ENCODE measurements around the gene DNAJC21.

DNAJC21 gene

DNA sequence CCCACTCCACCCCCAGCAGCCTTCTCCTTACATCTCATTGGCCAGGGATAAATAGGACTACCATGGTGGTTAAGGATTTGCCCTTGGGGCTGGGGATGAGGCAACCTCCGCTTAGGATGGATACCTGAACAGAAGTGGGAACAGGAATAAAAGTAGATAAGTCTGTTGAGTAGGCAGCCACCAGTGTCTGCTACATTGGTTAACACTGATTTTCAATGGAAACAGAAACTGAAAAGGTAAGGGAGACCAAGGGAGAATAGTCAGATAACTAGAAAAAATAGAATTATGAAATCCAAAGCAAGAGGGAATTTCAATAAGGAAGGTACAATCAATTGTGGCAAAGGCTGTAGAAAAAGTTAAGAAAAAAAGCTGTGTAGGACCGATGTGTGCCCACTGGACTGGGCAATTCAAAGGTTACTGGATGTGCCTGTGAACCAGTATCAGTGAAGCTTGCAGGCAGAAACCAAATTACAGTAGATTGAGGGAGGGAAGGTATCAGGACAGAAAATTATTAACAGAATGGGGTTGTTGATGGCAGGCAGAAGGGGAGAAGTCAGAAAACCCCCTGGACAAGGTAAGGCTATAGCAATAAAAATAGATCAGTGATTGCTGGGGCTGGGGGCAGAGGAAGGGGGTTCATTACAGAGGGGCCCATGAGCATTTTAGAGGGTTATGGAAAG lies 48.7 kb downstream of the DNAJC21 start:
- in situ Hi-C loops (cut with HindIII; ENCODE audit: low sequenced_read_pairs), result no loop called here

DNA sequence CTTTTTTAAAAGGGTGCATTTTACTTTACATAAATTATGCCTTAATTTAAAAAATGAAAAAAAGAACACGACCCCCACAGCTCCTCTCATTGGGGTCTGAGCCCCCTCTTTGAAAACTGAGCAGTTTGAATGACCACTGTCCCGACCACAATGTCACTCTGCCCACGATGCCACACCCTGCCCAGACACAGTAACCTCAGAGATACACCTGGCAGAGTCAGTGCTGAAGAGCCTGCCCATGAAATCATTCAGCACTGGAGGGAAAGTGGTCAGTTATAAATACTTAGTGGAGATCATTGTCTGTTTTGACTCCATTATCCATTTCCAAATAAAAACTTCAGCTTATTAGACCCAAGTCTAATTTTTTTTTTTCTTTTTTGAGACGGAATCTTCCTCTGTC lies 49.3 kb downstream of the DNAJC21 start:
- in situ Hi-C loops (cut with HindIII; ENCODE audit: low sequenced_read_pairs), result no loop called here

DNA sequence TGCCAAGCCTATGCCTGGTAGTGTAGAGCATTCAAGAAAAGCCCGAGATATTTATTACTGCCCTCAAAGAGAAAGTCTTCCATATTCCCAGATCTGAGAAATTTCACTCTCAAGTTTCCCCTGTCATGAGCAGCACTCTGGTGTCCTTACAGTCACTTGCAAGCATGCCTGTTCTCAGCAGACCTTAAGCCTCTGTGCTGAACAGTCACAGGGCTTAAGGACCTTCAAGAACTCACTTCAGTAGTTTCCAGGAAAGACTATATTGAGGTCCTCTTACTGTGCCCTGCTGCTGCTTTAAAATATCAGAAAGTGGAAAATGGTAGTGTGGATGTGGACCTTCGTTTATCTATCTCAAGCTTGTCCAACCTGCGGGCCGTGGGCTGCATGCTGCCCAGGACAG lies 53.5 kb downstream of the DNAJC21 start:
- in situ Hi-C loops (cut with HindIII; ENCODE audit: low sequenced_read_pairs), result no loop called here

DNA sequence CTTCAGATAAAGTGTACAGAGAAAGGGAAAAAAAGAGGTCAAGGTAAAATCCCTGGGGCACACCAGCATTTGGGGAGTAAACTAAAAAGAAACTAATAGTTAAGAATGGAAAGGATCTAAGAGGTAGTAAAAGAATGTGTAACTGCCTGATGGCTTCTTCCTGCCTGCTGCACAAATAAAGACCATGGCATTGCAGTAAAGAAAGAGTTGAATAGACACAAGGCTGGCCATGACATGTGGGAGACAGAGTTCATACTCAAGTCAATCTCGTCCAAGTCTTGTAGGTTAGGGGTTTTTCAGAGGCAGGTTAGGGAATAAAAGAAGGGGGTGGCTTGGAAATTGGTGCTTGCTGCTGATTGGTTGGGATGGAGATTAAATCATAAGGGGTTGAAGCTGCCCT lies 57.6 kb downstream of the DNAJC21 start:
- in situ Hi-C loops (cut with HindIII; ENCODE audit: low sequenced_read_pairs), result no loop called here

DNA sequence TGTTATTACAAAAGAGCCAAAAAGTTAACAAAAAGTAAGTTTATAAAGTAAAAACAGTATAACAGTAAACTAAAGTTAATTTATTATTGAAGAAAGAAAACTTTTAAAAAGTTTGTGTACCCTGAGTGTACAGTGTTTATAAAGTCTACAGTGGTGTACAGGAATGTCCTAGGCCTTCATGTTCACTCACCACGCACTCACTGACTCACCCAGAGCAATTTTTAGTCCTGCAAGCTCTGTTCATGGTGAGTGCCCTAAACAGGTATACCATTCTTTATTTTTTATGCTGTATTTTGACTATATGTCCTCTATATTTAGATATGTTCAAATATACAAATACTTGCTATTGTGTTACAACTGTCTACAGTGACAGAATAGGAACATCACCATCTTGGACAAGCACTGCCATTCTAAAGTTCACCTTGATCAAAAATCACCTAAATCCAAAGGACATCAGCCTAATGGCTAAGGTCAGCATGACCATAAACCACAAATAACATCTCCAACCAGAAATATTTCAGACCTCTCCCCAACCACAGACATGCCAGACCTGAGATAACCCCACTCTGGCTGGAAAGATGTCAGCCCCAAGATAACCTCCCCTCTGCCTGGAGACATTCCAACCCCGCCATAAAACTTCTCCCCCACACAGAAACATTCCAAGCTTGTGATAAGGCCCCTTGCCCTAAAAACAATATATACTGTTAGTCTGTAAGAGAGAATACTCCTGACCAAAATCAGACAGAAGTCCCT lies 62.3 kb downstream of the DNAJC21 start:
- in situ Hi-C loops (cut with HindIII; ENCODE audit: low sequenced_read_pairs), result no loop called here

DNA sequence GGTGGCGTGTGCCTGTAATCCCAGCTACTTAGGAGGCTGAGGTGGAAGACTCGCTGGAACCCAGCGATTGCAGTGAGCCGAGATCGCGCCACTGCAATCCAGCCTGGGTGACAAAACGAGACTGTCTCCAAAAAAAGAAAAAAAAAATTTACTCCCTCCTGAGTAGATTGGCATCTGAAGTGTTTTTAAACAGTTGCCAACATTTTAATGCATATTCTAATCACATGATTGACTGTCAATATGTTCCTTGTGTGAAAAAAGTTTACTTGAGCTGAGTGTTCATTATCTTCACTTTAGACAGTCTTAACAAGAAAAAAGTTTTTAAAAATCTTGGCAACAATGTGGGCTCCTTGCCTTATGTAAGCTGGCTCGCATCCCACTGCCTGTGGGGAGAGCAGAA lies 64.6 kb downstream of the DNAJC21 start:
- in situ Hi-C loops (cut with HindIII; ENCODE audit: low sequenced_read_pairs), result no loop called here

DNA sequence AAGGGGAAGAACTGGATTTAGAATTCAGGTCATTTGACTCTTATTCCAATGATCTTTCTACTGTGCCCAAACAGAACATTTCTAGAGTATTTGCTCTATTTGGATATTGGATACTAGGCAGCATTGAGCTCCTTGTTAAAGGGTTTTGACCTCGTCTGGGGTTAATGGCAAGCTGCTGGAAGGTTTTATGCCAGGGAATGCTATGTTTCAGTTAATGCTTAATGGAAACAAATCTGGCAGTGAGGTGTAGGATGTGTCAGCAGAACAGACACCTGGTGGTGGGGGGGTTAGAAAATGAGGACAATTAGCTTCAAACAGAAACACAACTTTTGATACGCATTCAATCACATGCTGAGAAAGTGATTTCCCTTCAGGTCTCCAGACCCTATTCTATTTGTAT lies 66.9 kb downstream of the DNAJC21 start:
- in situ Hi-C loops (cut with HindIII; ENCODE audit: low sequenced_read_pairs), result no loop called here

DNA sequence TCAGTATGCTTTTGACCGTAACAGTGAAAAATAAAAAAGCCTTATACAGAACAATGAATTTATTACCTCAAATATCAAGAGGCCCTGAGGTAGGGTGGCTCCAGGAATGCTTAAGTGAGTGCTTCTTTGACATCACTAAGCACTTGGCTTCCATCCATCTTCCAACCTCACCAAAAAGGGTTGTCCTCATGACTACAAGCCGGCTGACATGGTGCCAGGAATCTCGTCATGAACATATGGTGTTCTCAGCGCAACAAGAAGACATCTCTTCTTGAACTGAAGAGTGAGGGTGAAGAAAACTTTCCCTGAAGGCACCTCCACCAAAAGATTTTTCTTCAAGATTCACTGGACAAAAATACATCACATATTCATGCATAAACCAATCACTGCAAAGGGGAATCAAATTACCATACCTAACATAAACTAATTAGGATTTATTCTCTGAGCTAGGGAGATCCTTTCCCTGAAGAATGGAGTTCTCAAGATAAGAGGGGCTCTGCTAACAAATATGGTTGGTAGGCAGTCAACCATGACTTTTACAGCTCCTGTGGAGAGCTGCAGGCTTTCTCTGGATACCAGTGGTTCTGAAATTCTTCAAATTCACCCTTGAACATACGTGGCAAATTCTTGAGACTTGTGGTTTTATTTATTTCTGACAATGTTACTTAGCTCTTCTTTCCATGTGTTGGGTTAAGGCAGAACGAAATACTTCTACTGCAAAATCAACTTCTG lies 68.9 kb downstream of the DNAJC21 start:
- in situ Hi-C loops (cut with HindIII; ENCODE audit: low sequenced_read_pairs), result no loop called here

DNA sequence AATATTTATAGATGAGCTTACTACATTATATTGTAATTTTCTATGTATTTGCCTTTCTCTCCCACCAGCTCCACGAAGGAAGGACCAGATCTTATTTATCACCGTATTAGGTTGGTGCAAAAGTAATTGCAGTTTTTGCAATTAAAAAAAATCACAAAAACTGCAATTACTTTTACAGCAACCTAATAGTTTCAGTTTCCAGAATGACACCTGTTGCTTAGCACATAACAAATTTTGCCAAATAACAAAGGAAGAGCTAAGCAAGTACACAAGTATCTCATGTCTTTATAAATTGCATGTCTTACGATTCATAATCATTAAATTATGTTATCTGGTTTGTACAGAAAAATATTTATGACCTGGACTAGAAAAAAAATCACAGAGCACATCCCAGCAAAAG lies 72.5 kb downstream of the DNAJC21 start:
- in situ Hi-C loops (cut with HindIII; ENCODE audit: low sequenced_read_pairs), result no loop called here

DNA sequence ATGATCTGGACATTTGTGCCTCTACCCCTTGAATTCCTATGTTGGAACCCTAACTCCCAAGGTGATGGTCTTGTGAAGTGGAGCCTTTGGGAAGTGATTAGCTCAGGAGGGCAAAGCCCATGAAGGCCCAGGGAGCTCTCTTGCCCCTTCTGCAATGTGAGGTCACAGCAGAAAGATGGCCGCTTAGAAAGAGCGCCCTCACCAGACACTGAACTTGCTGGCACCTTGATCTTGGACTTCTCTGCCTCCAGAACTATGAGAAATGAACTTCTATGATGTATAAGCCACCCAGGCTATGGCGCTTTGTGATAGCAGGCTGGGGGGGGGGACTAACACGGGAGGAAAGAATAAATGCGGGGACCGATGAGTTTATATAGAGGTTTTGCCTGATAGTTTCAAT lies 73.1 kb downstream of the DNAJC21 start:
- in situ Hi-C loops (cut with HindIII; ENCODE audit: low sequenced_read_pairs), result no loop called here

DNA sequence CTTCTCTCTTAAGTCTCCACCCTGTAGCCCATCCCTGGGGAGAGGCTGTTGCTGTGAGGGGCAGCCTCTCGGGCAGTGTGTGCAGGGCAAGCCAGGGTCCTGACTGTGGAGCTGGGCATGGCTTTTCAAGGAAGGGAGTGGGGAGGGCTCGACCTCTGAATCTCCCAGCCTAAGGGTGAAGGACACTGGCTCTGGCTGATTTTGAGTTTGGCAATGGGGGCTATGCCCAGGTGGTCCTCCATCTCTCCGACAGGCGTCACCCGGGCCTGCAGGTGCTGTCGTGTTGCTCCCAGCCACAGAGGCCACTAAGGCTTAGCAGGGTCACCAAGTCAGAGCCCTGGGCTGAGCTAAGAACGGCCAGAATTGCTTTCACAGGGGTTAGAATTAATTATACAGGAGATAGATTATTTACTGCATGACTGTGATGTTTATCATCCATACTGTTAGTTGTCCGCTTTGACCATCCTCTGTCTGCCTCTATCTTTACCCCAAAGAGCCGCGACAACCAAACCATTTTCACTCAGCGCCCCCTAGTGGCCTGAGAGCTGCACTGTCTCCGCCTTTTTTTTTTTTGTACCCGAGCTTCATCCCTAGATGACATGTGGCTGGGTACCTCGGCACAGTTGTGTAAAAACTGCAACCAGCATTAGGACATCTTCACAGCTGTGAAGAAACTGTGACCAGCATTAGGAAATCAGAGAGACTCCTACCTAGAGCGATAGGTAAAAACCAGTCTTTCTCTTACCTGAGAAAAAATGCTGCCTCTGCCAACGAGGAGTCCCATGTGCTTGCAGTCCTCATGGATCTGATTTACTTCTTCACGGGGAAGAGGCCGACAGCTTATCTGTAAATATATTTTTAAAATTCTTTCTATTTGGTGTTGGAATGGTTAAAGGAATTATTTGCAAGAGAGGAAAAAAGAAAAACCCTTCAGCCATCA lies 73.9 kb downstream of the DNAJC21 start:
- in situ Hi-C loops (cut with HindIII; ENCODE audit: low sequenced_read_pairs), result no loop called here

DNA sequence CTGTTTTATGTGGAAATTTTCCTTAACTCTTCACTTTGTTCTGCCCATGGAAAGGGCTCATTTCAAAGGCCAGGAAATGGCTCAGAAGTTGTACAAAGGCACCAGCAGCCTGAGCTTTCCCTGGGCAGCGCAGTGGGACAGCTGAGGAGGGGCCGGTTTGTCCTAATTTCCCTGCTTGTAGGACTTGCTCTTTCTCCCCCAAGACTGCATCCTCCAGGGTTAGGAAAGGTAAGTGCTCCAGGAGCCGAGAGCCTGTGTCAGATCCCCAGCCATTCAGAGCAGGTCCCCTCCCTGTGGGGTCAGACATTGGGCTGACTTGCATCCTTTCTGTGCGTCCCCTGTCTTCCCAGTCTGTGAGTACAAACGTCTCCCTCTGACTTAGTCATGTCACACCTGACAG lies 74.8 kb downstream of the DNAJC21 start:
- in situ Hi-C loops (cut with HindIII; ENCODE audit: low sequenced_read_pairs), result no loop called here

DNA sequence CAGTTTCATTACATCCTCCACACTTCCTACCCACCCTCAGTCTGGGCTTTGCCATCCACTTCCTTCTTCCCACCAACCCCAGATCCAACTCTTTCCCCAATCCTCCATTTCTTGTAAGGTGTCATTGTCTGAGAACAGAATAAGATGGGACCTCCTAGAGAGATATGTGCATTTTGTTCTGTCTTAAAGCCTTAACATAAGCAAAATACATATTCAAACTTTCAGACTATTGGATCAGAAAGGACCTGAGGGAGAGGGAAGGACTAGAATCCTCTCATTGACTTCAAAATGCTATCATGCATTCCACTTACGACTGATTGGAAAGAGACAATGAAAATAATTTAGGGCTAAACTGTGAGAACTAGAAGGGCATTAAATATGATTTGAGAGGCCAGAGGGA lies 75.4 kb downstream of the DNAJC21 start:
- in situ Hi-C loops (cut with HindIII; ENCODE audit: low sequenced_read_pairs), result no loop called here
